ENCODE data around the gene BBC3.
"Not testable (repeated sequence)": the region's sequence is repeated elsewhere in the genome, so short reads cannot be mapped to it uniquely, and the experiment has no call there.

Gene BBC3

DNA sequence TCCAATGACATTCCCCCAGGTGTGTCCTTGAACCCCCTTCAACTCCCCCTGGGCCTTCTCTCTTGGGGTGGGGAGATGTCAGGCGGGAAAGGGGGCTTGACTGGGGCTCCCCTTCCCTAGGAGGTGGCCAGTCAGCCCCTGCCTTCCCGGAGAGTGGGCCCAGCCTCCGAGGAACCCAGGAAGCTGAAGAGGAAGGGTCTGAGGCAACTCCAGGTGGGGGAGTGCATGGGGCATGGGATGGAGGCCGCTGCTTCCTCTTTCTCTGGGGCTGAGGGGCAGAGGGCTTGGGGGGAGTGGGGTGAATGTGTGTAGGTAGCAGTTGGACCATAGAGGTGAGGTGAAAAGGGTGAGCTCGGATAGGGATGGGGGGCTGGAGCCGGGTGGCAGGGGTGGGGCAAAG is 41.0 kb upstream of the BBC3 start:
- Histone ChIP-seq H4K20me1 (peaks cover 22% of the 10 kb centered on the region), H3K27ac (no peak overlapping the region), H3K4me3 (no peak overlapping the region), H3K27me3 (peaks cover 16% of the 10 kb centered on the region), H3K9me3 (no peaks in the 10 kb centered on the region), H3K4me2 (no peak overlapping the region), H3K9ac (no peak overlapping the region), H3K4me1 (peaks cover 31% of the 10 kb centered on the region), H3K36me3 (peaks cover 49% of the 10 kb centered on the region)
- no peak for TF ChIP-seq Cebpa-rat (IDR thresholded peaks at IDR 0.05)

- Histone ChIP-seq H3K27me3 (peaks cover 7% of the 10 kb centered on the region), H4K20me1 (peaks cover 11% of the 10 kb centered on the region), H3K9ac (no peak overlapping the region), H3K4me2 (no peak overlapping the region), H3K27ac (no peak overlapping the region), H3K4me3 (no peak overlapping the region), H3K9me3 (no peaks in the 10 kb centered on the region), H3K4me1 (peaks cover 15% of the 10 kb centered on the region), H3K36me3 (peaks cover 63% of the 10 kb centered on the region)
- no peak for TF ChIP-seq Cebpa-rat (IDR thresholded peaks at IDR 0.05)
These were observed 39.4 kb upstream of the BBC3 start for GRCh38 chr19:47270408-47270807.

- Histone ChIP-seq H3K4me3 (no peak overlapping the region), H3K36me3 (peaks cover 71% of the 10 kb centered on the region), H3K27me3 (no peaks in the 10 kb centered on the region), H3K9me3 (no peaks in the 10 kb centered on the region), H3K4me2 (no peak overlapping the region), H4K20me1 (0 out of 2 replicates have a peak, but pooled peaks cover 5% of the 10 kb centered on the region), H3K27ac (no peak overlapping the region), H3K9ac (no peak overlapping the region), H3K4me1 (peaks cover 9% of the 10 kb centered on the region)
- no peak for TF ChIP-seq Cebpa-rat (IDR thresholded peaks at IDR 0.05)
These were observed 38.6 kb upstream of the BBC3 start for GRCh38 chr19:47269596-47269995.

- TF ChIP-seq Cebpa-rat (IDR thresholded peaks at IDR 0.05), result no peak
- H3K4me3 ChIP-seq, result no peak overlapping the region
- H3K27ac ChIP-seq, result no peak overlapping the region
- H3K9ac ChIP-seq, result no peak overlapping the region
- no peaks in the 10 kb centered on the region for H3K9me3 ChIP-seq
- 0 out of 2 replicates have a peak, but pooled peaks cover 5% of the 10 kb centered on the region for H4K20me1 ChIP-seq
- no peak overlapping the region for H3K4me2 ChIP-seq
- peaks cover 83% of the 10 kb centered on the region for H3K36me3 ChIP-seq
- H3K27me3 ChIP-seq, result no peaks in the 10 kb centered on the region
- H3K4me1 ChIP-seq, result peaks cover 11% of the 10 kb centered on the region
These were observed 37.0 kb upstream of the BBC3 start for GRCh38 chr19:47268028-47268427.

GRCh38 chr19:47267350-47267759 is 36.4 kb upstream of the BBC3 start:
- no peak overlapping the region for H3K4me2 ChIP-seq
- H3K27me3 ChIP-seq, result no peaks in the 10 kb centered on the region
- H3K4me3 ChIP-seq, result no peak overlapping the region
- H4K20me1 ChIP-seq, result 0 out of 2 replicates have a peak, but pooled peaks cover 5% of the 10 kb centered on the region
- no peak for TF ChIP-seq Cebpa-rat (IDR thresholded peaks at IDR 0.05)
- peaks cover 11% of the 10 kb centered on the region for H3K4me1 ChIP-seq
- H3K9me3 ChIP-seq, result no peaks in the 10 kb centered on the region
- no peak overlapping the region for H3K9ac ChIP-seq
- H3K27ac ChIP-seq, result no peak overlapping the region
- peaks cover 90% of the 10 kb centered on the region for H3K36me3 ChIP-seq

DNA sequence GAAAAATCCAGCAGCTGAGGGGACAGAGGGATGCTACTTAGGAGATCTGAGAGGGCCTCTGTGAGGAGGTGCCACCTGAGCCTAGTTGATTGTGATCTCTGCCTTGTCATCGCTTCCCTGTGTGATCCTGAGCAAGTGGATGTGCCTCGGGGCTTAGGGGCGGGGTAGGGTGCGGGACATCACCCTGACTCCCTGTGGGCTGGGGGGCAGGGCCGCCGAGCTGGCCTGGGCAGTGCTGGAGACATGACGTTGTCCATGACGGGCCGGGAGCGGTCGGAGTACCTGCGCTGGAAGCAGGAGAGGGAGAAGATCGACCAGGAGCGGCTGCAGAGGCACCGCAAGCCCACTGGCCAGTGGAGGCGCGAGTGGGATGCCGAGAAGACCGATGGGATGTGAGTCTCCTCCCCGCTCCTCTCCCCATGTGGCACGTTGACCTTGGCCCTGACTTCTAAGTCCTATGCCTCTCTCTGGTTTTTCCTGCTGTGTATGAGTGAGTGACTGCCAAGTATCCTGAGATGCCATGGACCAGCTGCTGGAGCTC is 35.5 kb upstream of the BBC3 start:
- Histone ChIP-seq H3K4me1 (peaks cover 15% of the 10 kb centered on the region), H3K9ac (no peak overlapping the region), H4K20me1 (0 out of 2 replicates have a peak, but pooled peaks cover 5% of the 10 kb centered on the region), H3K36me3 (peaks cover 94% of the 10 kb centered on the region), H3K27ac (no peak overlapping the region), H3K27me3 (no peaks in the 10 kb centered on the region), H3K4me3 (no peak overlapping the region), H3K4me2 (no peak overlapping the region), H3K9me3 (no peaks in the 10 kb centered on the region)
- no peak for TF ChIP-seq Cebpa-rat (IDR thresholded peaks at IDR 0.05)

GRCh38 chr19:47264629-47265028 is 33.6 kb upstream of the BBC3 start:
- H4K20me1 ChIP-seq, result peaks cover 16% of the 10 kb centered on the region
- peaks cover 94% of the 10 kb centered on the region for H3K36me3 ChIP-seq

GRCh38 chr19:47261946-47262793 is 31.2 kb upstream of the BBC3 start:
- peak overlapping the region; percentile 43; the same call in 1 of the 2 replicates for H3K27ac ChIP-seq
- H3K4me2 ChIP-seq, result peak overlapping the region; percentile 40
- peaks cover 84% of the 10 kb centered on the region for H3K36me3 ChIP-seq
- peaks cover 40% of the 10 kb centered on the region for H4K20me1 ChIP-seq
- H3K4me3 ChIP-seq, H3K9me3 ChIP-seq, H3K9ac ChIP-seq, H3K27me3 ChIP-seq: not testable (repeated sequence)
- H3K4me1 ChIP-seq, result peaks cover 35% of the 10 kb centered on the region

More at GRCh38 chr19:47264629-47265028, 33.6 kb upstream of the BBC3 start:
- TF ChIP-seq Cebpa-rat (IDR thresholded peaks at IDR 0.05), result no peak
- H3K27me3 ChIP-seq, result no peaks in the 10 kb centered on the region
- H3K4me2 ChIP-seq, result no peak overlapping the region
- no peaks in the 10 kb centered on the region for H3K9me3 ChIP-seq
- peaks cover 15% of the 10 kb centered on the region for H3K4me1 ChIP-seq
- H3K9ac ChIP-seq, result no peak overlapping the region
- no peak overlapping the region for H3K27ac ChIP-seq
- H3K4me3 ChIP-seq, result no peak overlapping the region

- H3K36me3 ChIP-seq, result peaks cover 69% of the 10 kb centered on the region
- peaks cover 43% of the 10 kb centered on the region for H3K4me1 ChIP-seq
- no peaks in the 10 kb centered on the region for H3K27me3 ChIP-seq
These were observed 29.5 kb upstream of the BBC3 start for GRCh38 chr19:47260476-47260875.

DNA sequence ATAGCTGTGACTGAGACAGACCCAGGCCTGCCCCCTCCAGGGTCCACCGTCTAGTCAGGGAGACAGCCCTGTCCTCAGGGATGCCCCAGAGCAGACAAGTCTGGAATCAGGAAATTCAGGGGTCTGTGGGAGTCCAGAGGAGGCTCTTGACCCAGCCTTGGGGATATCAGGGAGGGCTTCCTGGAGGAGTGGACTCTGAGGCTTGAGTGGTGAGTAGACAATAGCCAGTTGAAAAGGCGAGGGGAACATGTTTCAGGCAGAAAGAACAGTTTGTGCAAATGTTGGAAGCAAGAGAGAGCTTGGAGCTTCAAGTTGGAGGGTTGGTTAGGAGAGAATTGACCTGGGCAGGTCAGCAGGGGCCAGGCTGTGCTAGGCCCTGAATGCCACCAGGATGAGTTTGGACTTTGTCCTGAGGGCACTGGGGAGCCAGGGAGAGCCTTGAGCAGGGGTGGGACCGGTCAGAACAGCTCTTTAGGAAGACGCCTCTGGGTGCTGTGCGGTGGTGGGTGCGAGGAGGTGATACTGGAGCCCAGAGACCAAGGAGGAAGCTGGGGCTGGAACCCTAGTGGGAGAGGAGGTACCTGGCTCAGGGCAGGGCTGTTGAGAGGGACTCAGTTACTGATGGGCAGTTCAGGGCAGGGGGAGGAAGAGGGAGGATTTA is 28.0 kb upstream of the BBC3 start:
- H3K27me3 ChIP-seq, result no peaks in the 10 kb centered on the region
- no peak overlapping the region for H3K9ac ChIP-seq
- peaks cover 44% of the 10 kb centered on the region for H3K4me1 ChIP-seq
- H3K4me2 ChIP-seq, result no peak overlapping the region
- peaks cover 54% of the 10 kb centered on the region for H3K36me3 ChIP-seq
- no peak overlapping the region for H3K27ac ChIP-seq
- no peaks in the 10 kb centered on the region for H3K9me3 ChIP-seq
- TF ChIP-seq Cebpa-rat (IDR thresholded peaks at IDR 0.05), result no peak
- peaks cover 40% of the 10 kb centered on the region for H4K20me1 ChIP-seq
- H3K4me3 ChIP-seq, result no peak overlapping the region

More at GRCh38 chr19:47260476-47260875, 29.5 kb upstream of the BBC3 start:
- no peak overlapping the region; the same call in 1 of the 2 replicates for H3K9ac ChIP-seq
- H3K9me3 ChIP-seq, result no peaks in the 10 kb centered on the region
- no peak overlapping the region for H3K4me3 ChIP-seq
- peaks cover 40% of the 10 kb centered on the region for H4K20me1 ChIP-seq
- 0 out of 2 replicates have a peak overlapping the region, but pooled peaks have one; percentile 2 for H3K27ac ChIP-seq
- no peak overlapping the region for H3K4me2 ChIP-seq
- no peak for TF ChIP-seq Cebpa-rat (IDR thresholded peaks at IDR 0.05)
